SK-N-MC (cell line): ENCODE measurements around the gene C7.

Experiments
- DNase-seq: peaks from one replicate; pipeline ENCODE4 v3.0.0-alpha.2; 2011; ENCODE audit warnings: low read depth, low spot score
- H3K27ac ChIP-seq: fragments of 200-600 bp; sonication (generic); 2 replicates; pipeline ENCODE4 v1.5.1; 2016; ENCODE audit warnings: mixed run types
- H3K36me3 ChIP-seq: fragments of 200-600 bp; sonication (generic); 2 replicates; pipeline ENCODE4 v1.6.1; 2017; ENCODE audit warnings: antibody characterized with exemption, low read length, mixed read lengths; ENCODE audit not compliant: insufficient read depth
- H3K4me3 ChIP-seq: fragments of 200-600 bp; sonication (generic); 2 replicates; pipeline ENCODE4 v1.5.1; 2016
- H3K9ac ChIP-seq: fragments of 200-600 bp; sonication (generic); 2 replicates; pipeline ENCODE4 v1.8.0; 2017; ENCODE audit warnings: mixed run types, mixed read lengths; ENCODE audit not compliant: insufficient read length
- H3K9me3 ChIP-seq: fragments of 200-600 bp; sonication (generic); 2 replicates; pipeline ENCODE4 v1.6.1; 2017; ENCODE audit warnings: low read depth, mild to moderate bottlenecking, antibody characterized with exemption, low read length, moderate library complexity, mixed read lengths
- EZH2 ChIP-seq: fragments of 200-600 bp; sonication (generic); IDR thresholded peaks from one replicate; pipeline ENCODE4 v1.6.1; 2017; ENCODE audit warnings: antibody characterized with exemption
- FOXP2 ChIP-seq: optimal IDR thresholded peaks from 2 replicates; pipeline ENCODE3; 2011; ENCODE audit warnings: mild to moderate bottlenecking, moderate library complexity; ENCODE audit not compliant: insufficient read depth; ENCODE audit errors: extremely low read length, control extremely low read depth
- POLR2AphosphoS5 ChIP-seq: IDR thresholded peaks from 2 replicates; pipeline ENCODE4 v1.6.1; 2012; ENCODE audit warnings: mild to moderate bottlenecking, low read depth, low read length, borderline replicate concordance

Gene C7

GRCh38 chr5:40973364-40974004, 64.2 kb downstream of the C7 start:
- DNase-seq: no peak
- no peak overlapping the region for H3K4me3 ChIP-seq
- TF ChIP-seq POLR2AphosphoS5 (no peak), EZH2 (no peak), FOXP2 (no peak)
- H3K9me3 ChIP-seq: no peaks in the 10 kb centered on the region
- peaks cover 10% of the 10 kb centered on the region; the same call in 1 of the 2 replicates for H3K36me3 ChIP-seq
- no peak overlapping the region for H3K27ac ChIP-seq
- no peak overlapping the region for H3K9ac ChIP-seq

- Histone ChIP-seq H3K36me3 (peaks cover 22% of the 10 kb centered on the region; the same call in 1 of the 2 replicates), H3K9me3 (no peaks in the 10 kb centered on the region), H3K4me3 (no peak overlapping the region), H3K9ac (no peak overlapping the region), H3K27ac (no peak overlapping the region)
- no peak for DNase-seq
- TF ChIP-seq EZH2 (no peak), FOXP2 (no peak), POLR2AphosphoS5 (no peak)
Measured at GRCh38 chr5:40976041-40976440, 66.7 kb downstream of the C7 start.

- Histone ChIP-seq H3K36me3 (peaks cover 29% of the 10 kb centered on the region), H3K4me3 (no peak overlapping the region), H3K9ac (no peak overlapping the region), H3K9me3 (no peaks in the 10 kb centered on the region), H3K27ac (no peak overlapping the region)
- DNase-seq: no peak
- TF ChIP-seq FOXP2: no peak
- TF ChIP-seq POLR2AphosphoS5: no peak
- TF ChIP-seq EZH2: no peak
Measured at GRCh38 chr5:40976836-40977235, 67.5 kb downstream of the C7 start.

DNA sequence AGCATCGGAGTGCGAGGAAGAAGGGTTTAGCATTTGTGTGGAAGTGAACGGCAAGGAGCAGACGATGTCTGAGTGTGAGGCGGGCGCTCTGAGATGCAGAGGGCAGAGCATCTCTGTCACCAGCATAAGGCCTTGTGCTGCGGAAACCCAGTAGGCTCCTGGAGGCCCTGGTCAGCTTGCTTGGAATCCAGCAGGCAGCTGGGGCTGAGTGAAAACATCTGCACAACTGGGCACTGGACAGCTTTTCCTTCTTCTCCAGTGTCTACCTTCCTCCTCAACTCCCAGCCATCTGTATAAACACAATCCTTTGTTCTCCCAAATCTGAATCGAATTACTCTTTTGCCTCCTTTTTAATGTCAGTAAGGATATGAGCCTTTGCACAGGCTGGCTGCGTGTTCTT, 72.1 kb downstream of the C7 start:
- no peak for TF ChIP-seq POLR2AphosphoS5
- no peak overlapping the region for H3K4me3 ChIP-seq

DNA sequence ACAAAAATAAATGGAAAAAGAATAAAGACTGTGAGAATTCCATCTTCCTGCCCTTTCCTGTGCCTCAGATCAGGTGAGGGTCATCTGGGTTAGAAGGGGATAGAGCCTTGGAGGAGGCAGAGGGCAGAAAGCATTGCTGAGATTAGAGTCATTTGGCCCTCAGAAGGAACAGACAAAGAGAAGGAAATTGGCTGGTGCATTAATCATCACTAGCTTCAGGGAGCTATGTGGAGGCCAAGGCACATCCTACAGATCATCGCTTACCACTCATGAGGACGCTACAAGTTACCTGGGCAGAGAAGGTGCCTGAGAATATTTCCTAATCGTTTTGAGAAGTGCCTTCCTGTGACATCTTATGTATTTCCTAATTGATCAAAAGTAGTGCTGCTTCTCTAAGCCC, 74.5 kb downstream of the C7 start:
- no peak for TF ChIP-seq FOXP2
- no peak for TF ChIP-seq EZH2
- no peak for TF ChIP-seq POLR2AphosphoS5
- H3K36me3 ChIP-seq: peaks cover 19% of the 10 kb centered on the region
- H3K27ac ChIP-seq: no peak overlapping the region
- no peak overlapping the region for H3K9ac ChIP-seq
- H3K4me3 ChIP-seq: no peak overlapping the region
- no peaks in the 10 kb centered on the region for H3K9me3 ChIP-seq
- DNase-seq: no peak

More for the DNA sequence above, 72.1 kb downstream of the C7 start:
- Histone ChIP-seq H3K36me3 (peaks cover 29% of the 10 kb centered on the region), H3K9me3 (no peaks in the 10 kb centered on the region), H3K9ac (no peak overlapping the region), H3K27ac (no peak overlapping the region)
- no peak for DNase-seq

- no peak overlapping the region for H3K4me3 ChIP-seq
- H3K9ac ChIP-seq: no peak overlapping the region
- TF ChIP-seq FOXP2 (no peak), EZH2 (no peak), POLR2AphosphoS5 (no peak)
- no peaks in the 10 kb centered on the region for H3K9me3 ChIP-seq
- H3K36me3 ChIP-seq: peaks cover 12% of the 10 kb centered on the region
- H3K27ac ChIP-seq: no peak overlapping the region
- no peak for DNase-seq
Measured at GRCh38 chr5:40984884-40985283, 75.6 kb downstream of the C7 start.

GRCh38 chr5:40985501-40985900, 76.2 kb downstream of the C7 start:
- peaks cover 10% of the 10 kb centered on the region for H3K36me3 ChIP-seq
- TF ChIP-seq EZH2: no peak
- no peak for TF ChIP-seq FOXP2
- TF ChIP-seq POLR2AphosphoS5: no peak
- no peaks in the 10 kb centered on the region for H3K9me3 ChIP-seq
- no peak overlapping the region for H3K9ac ChIP-seq
- no peak overlapping the region for H3K4me3 ChIP-seq
- no peak for DNase-seq
- H3K27ac ChIP-seq: no peak overlapping the region

DNA sequence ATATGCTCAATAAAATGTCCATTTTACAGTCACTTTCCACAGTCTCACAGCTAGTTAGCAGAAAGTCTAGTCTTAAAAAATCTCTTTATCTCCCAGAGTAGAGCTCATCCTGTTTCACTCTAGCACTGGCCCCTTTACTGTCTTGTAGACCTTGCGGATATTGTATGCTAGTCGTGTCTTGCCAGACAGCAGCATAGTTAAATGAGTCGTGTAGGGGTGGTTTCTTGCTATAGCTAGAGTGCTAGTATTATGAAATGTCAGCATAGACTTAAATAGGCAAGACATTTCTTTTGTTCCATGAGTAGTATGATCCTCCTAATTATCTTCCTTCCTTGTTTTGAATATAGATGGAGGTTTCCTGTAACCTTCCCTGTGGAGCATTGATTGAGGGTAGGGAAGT, 77.4 kb downstream of the C7 start:
- DNase-seq: no peak
- Histone ChIP-seq H3K4me3 (no peak overlapping the region), H3K9me3 (no peaks in the 10 kb centered on the region), H3K9ac (no peak overlapping the region), H3K27ac (no peak overlapping the region), H3K36me3 (peaks cover 2% of the 10 kb centered on the region)
- no peak for TF ChIP-seq EZH2
- no peak for TF ChIP-seq POLR2AphosphoS5
- no peak for TF ChIP-seq FOXP2

DNA sequence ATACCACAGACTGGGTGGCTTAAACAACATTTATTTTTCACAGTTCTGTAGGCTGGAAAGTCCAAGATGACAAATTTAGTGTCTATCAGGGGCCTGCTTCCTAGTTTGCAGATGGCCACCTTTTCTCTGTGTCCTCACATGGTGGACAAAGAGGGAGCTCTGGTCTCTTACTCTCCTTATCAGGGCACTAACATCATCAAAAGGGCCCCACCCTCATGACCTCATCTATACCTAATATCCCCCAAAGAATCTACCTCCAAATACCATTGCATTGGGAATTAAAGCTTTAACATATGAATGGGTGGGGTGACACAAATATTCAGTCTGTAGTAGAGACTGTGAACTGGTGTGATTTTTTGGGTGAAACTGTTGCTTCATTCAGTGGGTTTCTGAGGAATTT, 78.1 kb downstream of the C7 start:
- no peak for DNase-seq
- Histone ChIP-seq H3K9me3 (no peaks in the 10 kb centered on the region), H3K36me3 (no peaks in the 10 kb centered on the region), H3K9ac (no peak overlapping the region), H3K27ac (no peak overlapping the region), H3K4me3 (no peak overlapping the region)
- TF ChIP-seq FOXP2: no peak
- TF ChIP-seq POLR2AphosphoS5: no peak
- TF ChIP-seq EZH2: no peak
